ENCODE data around the gene THEMIS.

THEMIS gene

GRCh38 chr6:127860723-127861122 is 40.1 kb downstream of the THEMIS start:
- H3K36me3 ChIP-seq (ENCODE audit: insufficient read depth, insufficient read length, low read length): no peaks in the 10 kb centered on the region
- no peak overlapping the region for H3K9ac ChIP-seq (ENCODE audit: insufficient read length, low read depth)
- no peaks in the 10 kb centered on the region for H3K4me1 ChIP-seq (ENCODE audit: insufficient read depth, insufficient read length)
- H3K4me3 ChIP-seq (ENCODE audit: insufficient read length, low read depth): no peak overlapping the region
- no peak for DNase-seq (ENCODE audit: low read depth, low spot score)
- no peaks in the 10 kb centered on the region for H3K27me3 ChIP-seq (ENCODE audit: insufficient read depth, insufficient read length)
- TF ChIP-seq YY1 (IDR thresholded peaks at IDR 0.05; ENCODE audit: insufficient read depth, insufficient read length) (no peak), SUZ12 (IDR thresholded peaks at IDR 0.05; ENCODE audit: extremely low read depth, insufficient read depth, insufficient read length) (no peak), ZNF274 (IDR thresholded peaks at IDR 0.05; ENCODE audit: low read depth, low read length) (no peak)
- no peaks in the 10 kb centered on the region for H3K9me3 ChIP-seq (ENCODE audit: insufficient read depth, low read length)

- Histone ChIP-seq H3K4me3 (ENCODE audit: insufficient read length, low read depth) (no peak overlapping the region), H3K9ac (ENCODE audit: insufficient read length, low read depth) (no peak overlapping the region), H3K4me1 (ENCODE audit: insufficient read depth, insufficient read length) (no peaks in the 10 kb centered on the region), H3K36me3 (ENCODE audit: insufficient read depth, insufficient read length, low read length) (no peaks in the 10 kb centered on the region), H3K27me3 (ENCODE audit: insufficient read depth, insufficient read length) (no peaks in the 10 kb centered on the region), H3K9me3 (ENCODE audit: insufficient read depth, low read length) (no peaks in the 10 kb centered on the region)
- TF ChIP-seq ZNF274 (IDR thresholded peaks at IDR 0.05; ENCODE audit: low read depth, low read length): no peak
- no peak for TF ChIP-seq YY1 (IDR thresholded peaks at IDR 0.05; ENCODE audit: insufficient read depth, insufficient read length)
- TF ChIP-seq SUZ12 (IDR thresholded peaks at IDR 0.05; ENCODE audit: extremely low read depth, insufficient read depth, insufficient read length): no peak
- no peak for DNase-seq (ENCODE audit: low read depth, low spot score)
These were observed 40.9 kb downstream of the THEMIS start for GRCh38 chr6:127859956-127860355.

GRCh38 chr6:127858727-127859391 is 42.0 kb downstream of the THEMIS start:
- no peaks in the 10 kb centered on the region for H3K4me1 ChIP-seq (ENCODE audit: insufficient read depth, insufficient read length)
- DNase-seq (ENCODE audit: low read depth, low spot score): no peak
- no peak overlapping the region for H3K9ac ChIP-seq (ENCODE audit: insufficient read length, low read depth)

GRCh38 chr6:127857051-127857637 is 43.7 kb downstream of the THEMIS start:
- Histone ChIP-seq H3K27me3 (ENCODE audit: insufficient read depth, insufficient read length) (no peaks in the 10 kb centered on the region), H3K9me3 (ENCODE audit: insufficient read depth, low read length) (no peaks in the 10 kb centered on the region), H3K36me3 (ENCODE audit: insufficient read depth, insufficient read length, low read length) (no peaks in the 10 kb centered on the region), H3K9ac (ENCODE audit: insufficient read length, low read depth) (no peak overlapping the region), H3K4me1 (ENCODE audit: insufficient read depth, insufficient read length) (no peaks in the 10 kb centered on the region), H3K4me3 (ENCODE audit: insufficient read length, low read depth) (no peak overlapping the region)
- no peak for DNase-seq (ENCODE audit: low read depth, low spot score)
- TF ChIP-seq YY1 (IDR thresholded peaks at IDR 0.05; ENCODE audit: insufficient read depth, insufficient read length) (no peak), SUZ12 (IDR thresholded peaks at IDR 0.05; ENCODE audit: extremely low read depth, insufficient read depth, insufficient read length) (no peak), ZNF274 (IDR thresholded peaks at IDR 0.05; ENCODE audit: low read depth, low read length) (no peak)

More at GRCh38 chr6:127858727-127859391, 42.0 kb downstream of the THEMIS start:
- H3K9me3 ChIP-seq (ENCODE audit: insufficient read depth, low read length): no peaks in the 10 kb centered on the region
- H3K27me3 ChIP-seq (ENCODE audit: insufficient read depth, insufficient read length): no peaks in the 10 kb centered on the region
- no peak for TF ChIP-seq SUZ12 (IDR thresholded peaks at IDR 0.05; ENCODE audit: extremely low read depth, insufficient read depth, insufficient read length)
- no peak for TF ChIP-seq ZNF274 (IDR thresholded peaks at IDR 0.05; ENCODE audit: low read depth, low read length)
- no peak for TF ChIP-seq YY1 (IDR thresholded peaks at IDR 0.05; ENCODE audit: insufficient read depth, insufficient read length)
- no peak overlapping the region for H3K4me3 ChIP-seq (ENCODE audit: insufficient read length, low read depth)
- H3K36me3 ChIP-seq (ENCODE audit: insufficient read depth, insufficient read length, low read length): no peaks in the 10 kb centered on the region

- Histone ChIP-seq H3K4me3 (ENCODE audit: insufficient read length, low read depth) (no peak overlapping the region), H3K27me3 (ENCODE audit: insufficient read depth, insufficient read length) (no peaks in the 10 kb centered on the region), H3K9ac (ENCODE audit: insufficient read length, low read depth) (no peak overlapping the region), H3K36me3 (ENCODE audit: insufficient read depth, insufficient read length, low read length) (no peaks in the 10 kb centered on the region), H3K9me3 (ENCODE audit: insufficient read depth, low read length) (no peaks in the 10 kb centered on the region), H3K4me1 (ENCODE audit: insufficient read depth, insufficient read length) (no peaks in the 10 kb centered on the region)
- no peak for DNase-seq (ENCODE audit: low read depth, low spot score)
- TF ChIP-seq ZNF274 (IDR thresholded peaks at IDR 0.05; ENCODE audit: low read depth, low read length) (no peak), SUZ12 (IDR thresholded peaks at IDR 0.05; ENCODE audit: extremely low read depth, insufficient read depth, insufficient read length) (no peak), YY1 (IDR thresholded peaks at IDR 0.05; ENCODE audit: insufficient read depth, insufficient read length) (no peak)
These were observed 45.2 kb downstream of the THEMIS start for GRCh38 chr6:127855542-127856159.

GRCh38 chr6:127854009-127854408 is 46.8 kb downstream of the THEMIS start:
- no peak for DNase-seq (ENCODE audit: low read depth, low spot score)
- Histone ChIP-seq H3K36me3 (ENCODE audit: insufficient read depth, insufficient read length, low read length) (no peaks in the 10 kb centered on the region), H3K27me3 (ENCODE audit: insufficient read depth, insufficient read length) (no peaks in the 10 kb centered on the region), H3K9me3 (ENCODE audit: insufficient read depth, low read length) (no peaks in the 10 kb centered on the region), H3K4me3 (ENCODE audit: insufficient read length, low read depth) (no peak overlapping the region), H3K4me1 (ENCODE audit: insufficient read depth, insufficient read length) (no peaks in the 10 kb centered on the region), H3K9ac (ENCODE audit: insufficient read length, low read depth) (no peak overlapping the region)
- TF ChIP-seq SUZ12 (IDR thresholded peaks at IDR 0.05; ENCODE audit: extremely low read depth, insufficient read depth, insufficient read length) (no peak), YY1 (IDR thresholded peaks at IDR 0.05; ENCODE audit: insufficient read depth, insufficient read length) (no peak), ZNF274 (IDR thresholded peaks at IDR 0.05; ENCODE audit: low read depth, low read length) (no peak)

GRCh38 chr6:127851197-127851596 is 49.7 kb downstream of the THEMIS start:
- Histone ChIP-seq H3K9me3 (ENCODE audit: insufficient read depth, low read length) (no peaks in the 10 kb centered on the region), H3K36me3 (ENCODE audit: insufficient read depth, insufficient read length, low read length) (no peaks in the 10 kb centered on the region), H3K4me1 (ENCODE audit: insufficient read depth, insufficient read length) (no peaks in the 10 kb centered on the region), H3K27me3 (ENCODE audit: insufficient read depth, insufficient read length) (no peaks in the 10 kb centered on the region), H3K4me3 (ENCODE audit: insufficient read length, low read depth) (no peak overlapping the region), H3K9ac (ENCODE audit: insufficient read length, low read depth) (no peak overlapping the region)
- no peak for TF ChIP-seq SUZ12 (IDR thresholded peaks at IDR 0.05; ENCODE audit: extremely low read depth, insufficient read depth, insufficient read length)
- TF ChIP-seq YY1 (IDR thresholded peaks at IDR 0.05; ENCODE audit: insufficient read depth, insufficient read length): no peak
- TF ChIP-seq ZNF274 (IDR thresholded peaks at IDR 0.05; ENCODE audit: low read depth, low read length): no peak
- no peak for DNase-seq (ENCODE audit: low read depth, low spot score)
